HAP-1 (cell line): ENCODE measurements around the gene SPTAN1.
"Not testable (repeated sequence)": the region's sequence is repeated elsewhere in the genome, so short reads cannot be mapped to it uniquely, and the experiment has no call there.

ENCODE experiments used
- DNase-seq, 2 experiments: peaks; one replicate each; pipeline ENCODE4 v3.0.0-alpha.2; 2016 to 2020; ENCODE audit warnings: low spot score in 2 of 2
- H3K27me3 ChIP-seq: fragments of 250-450 bp; sonication (Bioruptor Pico); 2 replicates; pipeline ENCODE4 v1.5.1; 2020; ENCODE audit warnings: low read depth, mild to moderate bottlenecking, moderate library complexity
- H3K36me3 ChIP-seq: fragments of 250-450 bp; sonication (Bioruptor Pico); replicated peaks from 2 replicates; pipeline ENCODE4 v1.5.1; 2020; ENCODE audit warnings: mild to moderate bottlenecking
- H3K4me1 ChIP-seq: fragments of 250-450 bp; sonication (Bioruptor Pico); 2 replicates; pipeline ENCODE4 v1.5.1; 2020; ENCODE audit warnings: mild to moderate bottlenecking
- H3K4me3 ChIP-seq: fragments of 250-450 bp; sonication (Bioruptor Pico); 2 replicates; pipeline ENCODE4 v1.5.1; 2020; ENCODE audit warnings: mild to moderate bottlenecking, moderate library complexity
- H3K9me3 ChIP-seq: fragments of 250-450 bp; sonication (Bioruptor Pico); 2 replicates; pipeline ENCODE4 v1.5.1; 2020; ENCODE audit warnings: mild to moderate bottlenecking, moderate library complexity
- in situ Hi-C: fragments of 300-500 bp; cut with MboI; formaldehyde crosslinking; loops from 3 replicates; pipeline ENCODE4 v1.14.3; 2020; ENCODE audit warnings: low sequenced_read_pairs, inconsistent platforms, mixed read lengths

Gene SPTAN1

GRCh38 chr9:128654481-128654880, 102.1 kb downstream of the SPTAN1 start:
- DNase-seq = no peak
- Histone ChIP-seq H3K9me3 (no peaks in the 10 kb centered on the region), H3K36me3 (0 out of 2 replicates have a peak, but pooled peaks cover 6% of the 10 kb centered on the region), H3K4me3 (no peak overlapping the region), H3K4me1 (peaks cover 6% of the 10 kb centered on the region; the same call in 1 of the 2 replicates), H3K27me3 (no peaks in the 10 kb centered on the region)
- in situ Hi-C loops = no loop called here

GRCh38 chr9:128656416-128657343, 104.3 kb downstream of the SPTAN1 start, which contains the start of gene DYNC2I2:
Gene DYNC2I2, minus strand, starts transcription at chr9:128656847. Its CDS starts 121 bp downstream, at chr9:128656726.
- H3K4me1 ChIP-seq = peaks cover 6% of the 10 kb centered on the region; the same call in 1 of the 2 replicates
- in situ Hi-C loops = no loop called here
- peak; percentile 79 to 97 for DNase-seq
- H3K27me3 ChIP-seq = no peaks in the 10 kb centered on the region
- H3K4me3 ChIP-seq = peak within 1 kb of the TSS; percentile 43
- H3K9me3 ChIP-seq = no peaks in the 10 kb centered on the region
- H3K36me3 ChIP-seq = 0 out of 2 replicates have a peak, but pooled peaks cover 6% of the 10 kb centered on the region

- no peaks in the 10 kb centered on the region for H3K9me3 ChIP-seq
- H3K27me3 ChIP-seq = no peaks in the 10 kb centered on the region
- no peak for DNase-seq
- H3K4me3 ChIP-seq = peak overlapping the region; percentile 43
- in situ Hi-C loops = no loop called here
- peaks cover 6% of the 10 kb centered on the region; the same call in 1 of the 2 replicates for H3K4me1 ChIP-seq
- 0 out of 2 replicates have a peak, but pooled peaks cover 6% of the 10 kb centered on the region for H3K36me3 ChIP-seq
Observed at GRCh38 chr9:128657344-128657704, 104.9 kb downstream of the SPTAN1 start.

GRCh38 chr9:128657796-128658195, 105.4 kb downstream of the SPTAN1 start:
- in situ Hi-C loops = no loop called here
- H3K4me3 ChIP-seq = no peak overlapping the region
- 0 out of 2 replicates have a peak, but pooled peaks cover 6% of the 10 kb centered on the region for H3K36me3 ChIP-seq
- no peaks in the 10 kb centered on the region for H3K9me3 ChIP-seq
- no peak for DNase-seq
- peaks cover 6% of the 10 kb centered on the region; the same call in 1 of the 2 replicates for H3K4me1 ChIP-seq
- no peaks in the 10 kb centered on the region for H3K27me3 ChIP-seq

GRCh38 chr9:128666481-128666941, 114.1 kb downstream of the SPTAN1 start:
- H3K4me1 ChIP-seq, H3K9me3 ChIP-seq, in situ Hi-C loops, H3K36me3 ChIP-seq, H3K27me3 ChIP-seq, DNase-seq, H3K4me3 ChIP-seq: not testable (repeated sequence)

GRCh38 chr9:128669786-128670185, 117.4 kb downstream of the SPTAN1 start:
- Histone ChIP-seq H3K27me3 (no peaks in the 10 kb centered on the region), H3K4me3 (no peak overlapping the region), H3K36me3 (no peaks in the 10 kb centered on the region), H3K9me3 (no peaks in the 10 kb centered on the region), H3K4me1 (no peaks in the 10 kb centered on the region)
- in situ Hi-C loops = no loop called here
- DNase-seq = no peak

GRCh38 chr9:128675382-128675781, 123.0 kb downstream of the SPTAN1 start:
- Histone ChIP-seq H3K4me1 (no peaks in the 10 kb centered on the region), H3K9me3 (no peaks in the 10 kb centered on the region), H3K36me3 (no peaks in the 10 kb centered on the region), H3K27me3 (no peaks in the 10 kb centered on the region), H3K4me3 (no peak overlapping the region)
- in situ Hi-C loops = no loop called here
- DNase-seq = no peak

GRCh38 chr9:128677794-128678193, 125.4 kb downstream of the SPTAN1 start:
- no peak overlapping the region for H3K4me3 ChIP-seq
- H3K27me3 ChIP-seq = no peaks in the 10 kb centered on the region
- DNase-seq = no peak
- 0 out of 2 replicates have a peak, but pooled peaks cover under 1% of the 10 kb centered on the region for H3K4me1 ChIP-seq
- in situ Hi-C loops = no loop called here
- no peaks in the 10 kb centered on the region for H3K9me3 ChIP-seq
- no peaks in the 10 kb centered on the region for H3K36me3 ChIP-seq
